ENCODE results near the gene KCNAB1. TPM values are rescaled to one million over a fixed set of nuclear protein-coding genes. Genes with fewer than 3 reads are reported as not detected.

KCNAB1 gene
- total and polyA plus RNA-seq, 2 of the 8 experiments (the other 6 are each of a cell fraction or from before 2014, with no cell fraction given) = 0.51 to 2.3 TPM

DNA sequence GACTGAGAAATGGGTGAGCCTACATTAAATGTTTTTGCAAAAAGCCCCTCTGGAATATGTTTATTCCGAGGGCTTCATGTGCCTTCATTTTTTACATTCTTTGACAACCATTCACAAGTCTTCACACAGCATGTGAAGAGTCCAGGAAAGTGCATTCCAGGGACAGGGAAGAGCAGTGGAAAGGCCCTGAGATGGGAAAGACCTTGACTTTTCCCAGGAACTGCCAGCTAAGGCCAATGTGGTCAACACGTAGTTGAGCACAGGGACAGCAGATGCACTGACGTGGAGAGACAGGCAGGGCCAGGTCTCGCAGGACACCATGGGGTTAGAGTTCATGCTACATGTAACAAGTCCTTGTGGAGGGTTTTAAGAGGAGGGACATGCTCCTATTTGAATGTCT lies 412.8 kb downstream of the KCNAB1 start:
- no peak overlapping the region for H2BK15ac ChIP-seq (ENCODE audit: low read length)
- H3K9ac ChIP-seq (replicated peaks in 1 of 4; ENCODE audit: extremely low read depth in 1 of 4, low read depth in 3 of 4, low read length in 3 of 4) = no peak overlapping the region
- no peak overlapping the region for H4K8ac ChIP-seq (ENCODE audit: extremely low read depth, insufficient read depth, low read length)
- no peak overlapping the region for H2BK20ac ChIP-seq (ENCODE audit: low read length)
- no peaks in the 10 kb centered on the region; the same call in 1 of the 2 replicates for H3K79me1 ChIP-seq (ENCODE audit: low read depth, low read length)
- 0 out of 2 replicates have a peak, but pooled peaks have one; percentile 30 for TF ChIP-seq POLR2AphosphoS5 (IDR thresholded peaks at IDR 0.05; ENCODE audit: low read depth, low read length)
- TF ChIP-seq ASH2L (IDR thresholded peaks at IDR 0.05; ENCODE audit: low read length) = no peak
- TF ChIP-seq POLR2A (IDR thresholded peaks at IDR 0.05; ENCODE audit: control extremely low read depth in 1 of 2, low read depth in 2 of 2, low read length in 2 of 2) = no peak
- TF ChIP-seq NANOG (IDR thresholded peaks at IDR 0.05; ENCODE audit: insufficient read depth, low read depth, low read length, poor library complexity, severe bottlenecking) = no peak
- TF ChIP-seq, protein P1, sequence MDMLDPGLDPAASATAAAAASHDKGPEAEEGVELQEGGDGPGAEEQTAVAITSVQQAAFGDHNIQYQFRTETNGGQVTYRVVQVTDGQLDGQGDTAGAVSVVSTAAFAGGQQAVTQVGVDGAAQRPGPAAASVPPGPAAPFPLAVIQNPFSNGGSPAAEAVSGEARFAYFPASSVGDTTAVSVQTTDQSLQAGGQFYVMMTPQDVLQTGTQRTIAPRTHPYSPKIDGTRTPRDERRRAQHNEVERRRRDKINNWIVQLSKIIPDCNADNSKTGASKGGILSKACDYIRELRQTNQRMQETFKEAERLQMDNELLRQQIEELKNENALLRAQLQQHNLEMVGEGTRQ (IDR thresholded peaks at IDR 0.05; ENCODE audit: low read length) = no peak
- H4K5ac ChIP-seq (ENCODE audit: insufficient read length, low read depth, low read length) = no peak overlapping the region
- H3K18ac ChIP-seq (ENCODE audit: extremely low read depth, low read length) = no peak overlapping the region
- H2AK5ac ChIP-seq (ENCODE audit: low read depth, low read length) = peak overlapping the region; percentile 77; the same call in 1 of the 2 replicates
- H3K56ac ChIP-seq (replicated peaks; ENCODE audit: insufficient read length, low read depth, low read length) = no peak overlapping the region
- peak overlapping the region; percentile 63; the same call in 1 of the 2 replicates for H2BK12ac ChIP-seq (ENCODE audit: low read depth, low read length)
- H3K79me2 ChIP-seq (ENCODE audit: control insufficient read depth in 1 of 2, insufficient read depth in 2 of 2, low read length in 2 of 2) = no peaks in the 10 kb centered on the region
- WGBS, 2 experiments (ENCODE audit: extremely low coverage in 1 of 2, insufficient coverage in 1 of 2, insufficient read length in 1 of 2, insufficient replicate concordance in 2 of 2, low coverage in 1 of 2, low lambda C conversion rate in 2 of 2, missing lambda C conversion rate in 1 of 2) = 97% methylated on average over 4 of the region's 4 CpGs; no CpG with 5 or more reads in 1 of the 2 experiments
- no peak overlapping the region for H3K4ac ChIP-seq (replicated peaks; ENCODE audit: insufficient read length, low read depth, low read length)
- no peak overlapping the region for H3K23ac ChIP-seq (ENCODE audit: insufficient read length)
- no peaks in the 10 kb centered on the region for H3K9me3 ChIP-seq (ENCODE audit: insufficient read depth in 2 of 2, low read depth in 1 of 2, low read length in 1 of 2)
- H3K4me1 ChIP-seq (replicated peaks in 1 of 4; ENCODE audit: control insufficient read depth in 3 of 4, insufficient read depth in 4 of 4, low read length in 3 of 4) = peaks cover 0 to 3% (median under 1%) of the 10 kb centered on the region in 4 experiments; a peak in 3 of 7 replicates
- H3K36me3 ChIP-seq (ENCODE audit: control insufficient read depth in 2 of 4, insufficient read depth in 4 of 4, low read length in 3 of 4) = peaks cover 0 to 2% (median 0%) of the 10 kb centered on the region in 4 experiments; a peak in 3 of 8 replicates
- no peak for FAIRE-seq
- H3K23me2 ChIP-seq (ENCODE audit: low read depth, low read length) = no peaks in the 10 kb centered on the region
- no peak overlapping the region for H4K91ac ChIP-seq (replicated peaks; ENCODE audit: insufficient read length, low read length)
- H3K4me2 ChIP-seq (ENCODE audit: insufficient read depth in 1 of 2, low read depth in 2 of 2, low read length in 2 of 2) = no peak overlapping the region
- H3K27ac ChIP-seq (ENCODE audit: low read depth, low read length) = no peak overlapping the region
- no peak for DNase-seq (ENCODE audit: low read depth in 1 of 2, low spot score in 2 of 2)
- 0 out of 2 replicates have a peak overlapping the region, but pooled peaks have one; percentile 10 for H2BK5ac ChIP-seq (ENCODE audit: low read depth, low read length)
- no peaks in the 10 kb centered on the region for H3K27me3 ChIP-seq (replicated peaks in 1 of 4; ENCODE audit: control insufficient read depth in 3 of 4, extremely low read depth in 1 of 4, insufficient read depth in 3 of 4, low read length in 3 of 4)
- no peak overlapping the region for H2BK120ac ChIP-seq (replicated peaks; ENCODE audit: low read depth, low read length)
- POLR2A ChIA-PET (ENCODE audit: partially characterized antibody) = interaction anchor here (3.5 kb wide), 1 partner anchor 8 kb away, joined by 11 read pairs; no protein-coding TSS in a partner anchor
- no peak overlapping the region for H3K4me3 ChIP-seq (ENCODE audit: extremely low read depth in 1 of 4, insufficient read depth in 2 of 4, low read depth in 3 of 4, low read length in 4 of 4)
- no peak overlapping the region for H3K14ac ChIP-seq (ENCODE audit: insufficient read length)
- CTCF ChIA-PET (ENCODE audit: partially characterized antibody) = interaction anchor here (1.1 to 1.9 kb wide), 2 partner anchors 16 to 59 kb away, joined by 3 to 7 read pairs; no protein-coding TSS in a partner anchor
- no peaks in the 10 kb centered on the region for H4K20me1 ChIP-seq (replicated peaks in 1 of 2; ENCODE audit: control insufficient read depth in 1 of 2, insufficient read depth in 2 of 2, low read length in 2 of 2)
- no peak overlapping the region for H2AFZ ChIP-seq (ENCODE audit: low read length)

Measured in H1 (cell line).